H1 (cell line): ENCODE data around the gene CDR2L.

Experiments used
- BACH1 ChIP-seq: IDR thresholded peaks from 2 replicates; pipeline ENCODE4 v1.6.1; 2012; ENCODE audit warnings: low read length, improper control_type of control experiment
- CHD1 ChIP-seq: IDR thresholded peaks from 2 replicates; pipeline ENCODE4 v1.6.1; 2012; ENCODE audit warnings: low read depth, low read length, improper control_type of control experiment
- EP300 ChIP-seq, 2 experiments: IDR thresholded peaks; 1 replicate in 1 of 2; 2 replicates in 1 of 2; pipeline ENCODE4 v1.6.1; 2011 to 2012; ENCODE audit warnings: low read depth in 2 of 2, low read length in 2 of 2, mild to moderate bottlenecking in 2 of 2, borderline replicate concordance in 1 of 2, inconsistent platforms in 1 of 2, moderate library complexity in 1 of 2
- EZH2 ChIP-seq: fragments of 200-600 bp; sonication (generic); IDR thresholded peaks from 2 replicates; pipeline ENCODE4 v1.7.1; 2012; ENCODE audit warnings: low read depth, mild to moderate bottlenecking, moderate library complexity, low read length, inconsistent platforms; ENCODE audit not compliant: severe bottlenecking
- GTF2F1 ChIP-seq: IDR thresholded peaks from 2 replicates; pipeline ENCODE4 v1.6.1; 2012; ENCODE audit warnings: low read depth, low read length, improper control_type of control experiment, borderline replicate concordance
- HDAC6 ChIP-seq: IDR thresholded peaks from one replicate; pipeline ENCODE4 v1.7.1; 2012; ENCODE audit warnings: low read depth, mild to moderate bottlenecking, inconsistent platforms, low read length, moderate library complexity
- POLR2A ChIP-seq, 2 experiments: IDR thresholded peaks; 1 replicate in 1 of 2; 2 replicates in 1 of 2; pipeline ENCODE4 v1.6.1; 2011; ENCODE audit warnings: low read depth in 2 of 2, low read length in 2 of 2, mild to moderate bottlenecking in 2 of 2; ENCODE audit errors: control extremely low read depth in 1 of 2
- RAD21 ChIP-seq, 2 experiments: IDR thresholded peaks in 1 of 2; conservative IDR thresholded peaks in 1 of 2; 2 replicates each; pipeline ENCODE4 v1.6.1; 2011; ENCODE audit warnings: low read depth in 2 of 2, low read length in 2 of 2, improper control_type of control experiment in 1 of 2, inconsistent platforms in 1 of 2, mild to moderate bottlenecking in 1 of 2, moderate library complexity in 1 of 2
- RNF2 ChIP-seq: fragments of 200-900, 300-1000 bp; sonication (generic); IDR thresholded peaks from 2 replicates; pipeline ENCODE4 v1.7.1; 2016; ENCODE audit warnings: borderline replicate concordance, low read depth, mild to moderate bottlenecking, antibody characterized with exemption, low read length; ENCODE audit not compliant: poor library complexity, severe bottlenecking; ENCODE audit errors: missing control alignments
- SP1 ChIP-seq: IDR thresholded peaks from 2 replicates; pipeline ENCODE4 v1.6.1; 2011; ENCODE audit warnings: low read depth, low read length
- SP2 ChIP-seq: IDR thresholded peaks from 2 replicates; pipeline ENCODE4 v1.6.1; 2012; ENCODE audit warnings: mild to moderate bottlenecking, low read length, inconsistent platforms
- TAF1 ChIP-seq: IDR thresholded peaks from 2 replicates; pipeline ENCODE4 v1.6.1; 2011; ENCODE audit warnings: mild to moderate bottlenecking, low read depth, low read length
- TF ChIP-seq, protein P1 (sequence below), 3 experiments: IDR thresholded peaks; 1 replicate in 2 of 3; 2 replicates in 1 of 3; pipeline versions ENCODE4 v1.5.1 to v1.6.1; 2011; ENCODE audit warnings: low read length in 3 of 3, mild to moderate bottlenecking in 3 of 3, inconsistent platforms in 2 of 3, low read depth in 1 of 3, moderate library complexity in 1 of 3; ENCODE audit not compliant: insufficient read depth in 1 of 3; ENCODE audit errors: control extremely low read depth in 1 of 3
- TF ChIP-seq, protein P2 (sequence below): IDR thresholded peaks from 2 replicates; pipeline ENCODE4 v1.6.1; 2011; ENCODE audit warnings: low read length, improper control_type of control experiment

DNA sequence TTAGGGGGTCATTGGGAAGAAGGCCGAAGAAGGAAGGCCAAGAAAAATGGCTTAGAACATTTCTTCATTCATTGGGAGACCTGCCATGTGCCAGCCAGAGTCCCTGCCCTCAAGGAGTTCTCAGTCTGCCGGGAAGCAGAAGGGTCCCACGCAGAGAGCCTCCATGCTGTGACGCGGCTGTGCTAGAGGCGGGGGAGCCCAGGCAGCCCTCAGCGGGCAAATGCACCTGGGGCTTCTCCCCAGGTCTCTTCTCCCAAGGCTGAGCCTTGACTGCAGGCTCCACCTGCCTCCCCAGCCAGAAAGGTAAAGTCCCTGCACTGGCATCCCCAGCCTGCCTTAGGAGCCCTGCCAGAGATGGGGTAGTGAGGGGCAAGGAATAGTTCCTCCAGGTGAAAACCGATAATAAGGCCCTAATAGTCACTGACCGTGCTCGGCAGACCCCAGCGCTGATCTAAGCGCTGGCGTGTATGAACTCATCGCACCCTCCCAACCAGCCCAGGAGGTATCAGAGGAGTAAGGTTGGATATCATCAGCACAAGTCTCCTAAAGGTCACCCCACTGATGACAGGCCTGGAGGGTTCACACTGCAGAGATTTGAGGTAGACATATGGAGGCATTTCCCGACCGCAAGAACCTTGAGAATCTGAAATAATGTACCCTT is 6.0 kb upstream of the CDR2L start:
- TF ChIP-seq, protein P1, sequence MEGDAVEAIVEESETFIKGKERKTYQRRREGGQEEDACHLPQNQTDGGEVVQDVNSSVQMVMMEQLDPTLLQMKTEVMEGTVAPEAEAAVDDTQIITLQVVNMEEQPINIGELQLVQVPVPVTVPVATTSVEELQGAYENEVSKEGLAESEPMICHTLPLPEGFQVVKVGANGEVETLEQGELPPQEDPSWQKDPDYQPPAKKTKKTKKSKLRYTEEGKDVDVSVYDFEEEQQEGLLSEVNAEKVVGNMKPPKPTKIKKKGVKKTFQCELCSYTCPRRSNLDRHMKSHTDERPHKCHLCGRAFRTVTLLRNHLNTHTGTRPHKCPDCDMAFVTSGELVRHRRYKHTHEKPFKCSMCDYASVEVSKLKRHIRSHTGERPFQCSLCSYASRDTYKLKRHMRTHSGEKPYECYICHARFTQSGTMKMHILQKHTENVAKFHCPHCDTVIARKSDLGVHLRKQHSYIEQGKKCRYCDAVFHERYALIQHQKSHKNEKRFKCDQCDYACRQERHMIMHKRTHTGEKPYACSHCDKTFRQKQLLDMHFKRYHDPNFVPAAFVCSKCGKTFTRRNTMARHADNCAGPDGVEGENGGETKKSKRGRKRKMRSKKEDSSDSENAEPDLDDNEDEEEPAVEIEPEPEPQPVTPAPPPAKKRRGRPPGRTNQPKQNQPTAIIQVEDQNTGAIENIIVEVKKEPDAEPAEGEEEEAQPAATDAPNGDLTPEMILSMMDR (IDR thresholded peaks at IDR 0.05; ENCODE audit: control extremely low read depth in 1 of 3, insufficient read depth in 1 of 3, low read depth in 1 of 3, low read length in 3 of 3): no peak
- TF ChIP-seq EP300 (IDR thresholded peaks at IDR 0.05; ENCODE audit: borderline replicate concordance in 1 of 2, low read depth in 2 of 2, low read length in 2 of 2) (no peak), SP2 (no peak), HDAC6 (no peak), EZH2 (peak; percentile 12), RAD21 (IDR thresholded peaks at IDR 0.05 in 1 of 2, conservative IDR thresholded peaks at IDR 0.05 in 1 of 2; ENCODE audit: low read depth in 2 of 2, low read length in 2 of 2) (no peak), SP1 (no peak), POLR2A (IDR thresholded peaks at IDR 0.05; ENCODE audit: control extremely low read depth in 1 of 2, low read depth in 2 of 2, low read length in 2 of 2) (no peak), RNF2 (no peak), GTF2F1 (no peak), CHD1 (no peak), TAF1 (no peak), BACH1 (no peak)
- TF ChIP-seq, protein P2, sequence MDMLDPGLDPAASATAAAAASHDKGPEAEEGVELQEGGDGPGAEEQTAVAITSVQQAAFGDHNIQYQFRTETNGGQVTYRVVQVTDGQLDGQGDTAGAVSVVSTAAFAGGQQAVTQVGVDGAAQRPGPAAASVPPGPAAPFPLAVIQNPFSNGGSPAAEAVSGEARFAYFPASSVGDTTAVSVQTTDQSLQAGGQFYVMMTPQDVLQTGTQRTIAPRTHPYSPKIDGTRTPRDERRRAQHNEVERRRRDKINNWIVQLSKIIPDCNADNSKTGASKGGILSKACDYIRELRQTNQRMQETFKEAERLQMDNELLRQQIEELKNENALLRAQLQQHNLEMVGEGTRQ: no peak
